ENCODE results near the gene ACIN1. TPM values are rescaled to one million over a fixed set of nuclear protein-coding genes. Genes with fewer than 3 reads are reported as not detected.

Gene ACIN1
- total and polyA plus RNA-seq, 2 of the 8 experiments (the other 6 are each of a cell fraction or from before 2014, with no cell fraction given) = 132 to 233 TPM

GRCh38 chr14:23043754-23044153 lies 51.2 kb downstream of the ACIN1 start:
- Histone ChIP-seq H3K4ac (replicated peaks; ENCODE audit: insufficient read length, low read depth, low read length) (no peak overlapping the region), H3K9me3 (ENCODE audit: insufficient read depth in 2 of 2, low read depth in 1 of 2, low read length in 1 of 2) (no peaks in the 10 kb centered on the region), H3K79me2 (ENCODE audit: control insufficient read depth in 1 of 2, insufficient read depth in 2 of 2, low read length in 2 of 2) (no peaks in the 10 kb centered on the region), H3K9ac (replicated peaks in 1 of 4; ENCODE audit: extremely low read depth in 1 of 4, low read depth in 3 of 4, low read length in 3 of 4) (peak overlapping the region in 1 of 4 experiments; percentile 37; a peak in 1 of 7 replicates), H3K23ac (ENCODE audit: insufficient read length) (no peak overlapping the region), H3K4me3 (ENCODE audit: extremely low read depth in 1 of 4, insufficient read depth in 2 of 4, low read depth in 3 of 4, low read length in 4 of 4) (no peak overlapping the region), H2BK12ac (ENCODE audit: low read depth, low read length) (no peak overlapping the region), H3K27me3 (replicated peaks in 1 of 4; ENCODE audit: control insufficient read depth in 3 of 4, extremely low read depth in 1 of 4, insufficient read depth in 3 of 4, low read length in 3 of 4) (no peaks in the 10 kb centered on the region), H2AK5ac (ENCODE audit: low read depth, low read length) (no peak overlapping the region), H3K4me2 (ENCODE audit: insufficient read depth in 1 of 2, low read depth in 2 of 2, low read length in 2 of 2) (no peak overlapping the region), H3K27ac (ENCODE audit: low read depth, low read length) (no peak overlapping the region), H3K23me2 (ENCODE audit: low read depth, low read length) (no peaks in the 10 kb centered on the region), H3K36me3 (ENCODE audit: control insufficient read depth in 2 of 4, insufficient read depth in 4 of 4, low read length in 3 of 4) (peaks cover 0 to 7% (median 0%) of the 10 kb centered on the region in 4 experiments; a peak in 2 of 8 replicates), H2AFZ (ENCODE audit: low read length) (no peak overlapping the region), H4K5ac (ENCODE audit: insufficient read length, low read depth, low read length) (no peak overlapping the region), H2BK15ac (ENCODE audit: low read length) (no peak overlapping the region), H3K14ac (ENCODE audit: insufficient read length) (no peak overlapping the region), H2BK120ac (replicated peaks; ENCODE audit: low read depth, low read length) (no peak overlapping the region), H3K4me1 (replicated peaks in 1 of 4; ENCODE audit: control insufficient read depth in 3 of 4, insufficient read depth in 4 of 4, low read length in 3 of 4) (peaks cover 0 to 7% (median 0%) of the 10 kb centered on the region in 4 experiments; a peak in 1 of 7 replicates), H4K91ac (replicated peaks; ENCODE audit: insufficient read length, low read length) (no peak overlapping the region), H2BK20ac (ENCODE audit: low read length) (no peak overlapping the region), H3K79me1 (ENCODE audit: low read depth, low read length) (no peaks in the 10 kb centered on the region; the same call in 1 of the 2 replicates), H3K18ac (ENCODE audit: extremely low read depth, low read length) (no peak overlapping the region), H4K20me1 (replicated peaks in 1 of 2; ENCODE audit: control insufficient read depth in 1 of 2, insufficient read depth in 2 of 2, low read length in 2 of 2) (no peaks in the 10 kb centered on the region), H4K8ac (ENCODE audit: extremely low read depth, insufficient read depth, low read length) (no peak overlapping the region), H2BK5ac (ENCODE audit: low read depth, low read length) (no peak overlapping the region), H3K56ac (replicated peaks; ENCODE audit: insufficient read length, low read depth, low read length) (no peak overlapping the region)
- FAIRE-seq (no peak), DNase-seq (ENCODE audit: low read depth in 1 of 2, low spot score in 2 of 2) (no peak)
- CTCF ChIA-PET (ENCODE audit: partially characterized antibody) = interaction anchor here (1.0 to 29.2 kb wide), 12 partner anchors 11 to 113 kb away, joined by 3 to 785 read pairs (median 4); partner anchors contain the start of gene AJUBA
- POLR2A ChIA-PET (ENCODE audit: partially characterized antibody) = interaction anchor here (1.0 to 2.3 kb wide), 9 partner anchors 9 to 114 kb away, joined by 3 to 5 read pairs (median 4); partner anchors contain the start of genes PRMT5 and PSMB5
- WGBS, 2 experiments (ENCODE audit: extremely low coverage in 1 of 2, insufficient coverage in 1 of 2, insufficient read length in 1 of 2, insufficient replicate concordance in 2 of 2, low coverage in 1 of 2, low lambda C conversion rate in 2 of 2, missing lambda C conversion rate in 1 of 2) = 90% methylated on average over 3 of the region's 3 CpGs; no CpG with 5 or more reads in 1 of the 2 experiments
- TF ChIP-seq SIRT6 (IDR thresholded peaks at IDR 0.05; ENCODE audit: low read length) (no peak), EGR1 (IDR thresholded peaks at IDR 0.05; ENCODE audit: borderline replicate concordance, low read depth, low read length) (no peak), ATF3 (IDR thresholded peaks at IDR 0.05; ENCODE audit: insufficient read depth, low read depth, low read length) (no peak)
